Thyroid gland (tissue), 4 donors: ENCODE data around the gene CSF1R. TPM values are rescaled to one million over a fixed set of nuclear protein-coding genes. Genes with fewer than 3 reads are reported as not detected.
A peak's percentile ranks its signal among the peaks of the same experiment; 100 is the strongest.

ENCODE experiments used
- DNase-seq, 2 donors: peaks; one replicate each; pipeline ENCODE4 v3.0.0-alpha.2; 2019
- H3K27ac ChIP-seq, 3 donors: fragments of 200-600 bp; sonication (generic); 1 replicate in 2 of 3; 2 replicates in 1 of 3; pipeline ENCODE4 v1.5.1; 2016 to 2019; ENCODE audit warnings: mild to moderate bottlenecking in 1 of 3, moderate library complexity in 1 of 3
- H3K27me3 ChIP-seq: fragments of 200-600 bp; sonication (generic); one replicate; pipeline ENCODE4 v1.5.1; 2019
- H3K36me3 ChIP-seq, 2 donors: fragments of 200-600 bp; sonication (generic); one replicate each; pipeline ENCODE4 v1.5.1; 2016 to 2019
- H3K4me1 ChIP-seq, 2 donors: fragments of 200-600 bp; sonication (generic); one replicate each; pipeline ENCODE4 v1.5.1; 2017 to 2019
- H3K4me3 ChIP-seq, 3 donors: fragments of 200-600 bp; sonication (generic); replicated peaks in 1 of 3; 1 replicate in 2 of 3; 2 replicates in 1 of 3; pipeline ENCODE4 v1.5.1; 2016; ENCODE audit warnings: mild to moderate bottlenecking in 1 of 3
- H3K9me3 ChIP-seq: fragments of 200-600 bp; sonication (generic); one replicate; pipeline ENCODE4 v1.5.1; 2017
- POLR2A ChIP-seq, 2 donors: fragments of 450-650 bp; IDR thresholded peaks; one replicate each; pipeline ENCODE4 v1.6.1; 2017; ENCODE audit warnings: antibody characterized with exemption in 2 of 2, mild to moderate bottlenecking in 2 of 2, moderate library complexity in 1 of 2
- WGBS, 2 donors: methylation state at CpG; one replicate each; pipeline ENCODE4 v1.1.5; 2017; 5-methylcytosine and 5-hydroxymethylcytosine counted together
- intact Hi-C: fragments of 100-400 bp; cut with DNase I; formaldehyde crosslinking; loops from one replicate; pipeline ENCODE4 v1.15.1; 2023
- total RNA-seq, 4 donors: library from RNA; depleted of rRNA; stranded (reverse); fragments of >200 nt; gene quantifications; one replicate each; pipeline ENCODE4 v1.2.3, GENCODE V29; 2016
- TF ChIP-seq, protein P1 (sequence below), 6 experiments: fragments of 200-600 bp in 3 of 6; fragments of 450-650 bp in 3 of 6; sonication (generic) in 3 of 6; IDR thresholded peaks; one replicate each; pipeline ENCODE4 v1.5.1; 2016 to 2019; ENCODE audit warnings: antibody characterized with exemption in 6 of 6, mild to moderate bottlenecking in 2 of 6, inconsistent platforms in 1 of 6, moderate library complexity in 1 of 6

Gene CSF1R
- total RNA-seq, 4 donors from 2014 or later = 9.1 to 14.1 (median 11.4) TPM

DNA sequence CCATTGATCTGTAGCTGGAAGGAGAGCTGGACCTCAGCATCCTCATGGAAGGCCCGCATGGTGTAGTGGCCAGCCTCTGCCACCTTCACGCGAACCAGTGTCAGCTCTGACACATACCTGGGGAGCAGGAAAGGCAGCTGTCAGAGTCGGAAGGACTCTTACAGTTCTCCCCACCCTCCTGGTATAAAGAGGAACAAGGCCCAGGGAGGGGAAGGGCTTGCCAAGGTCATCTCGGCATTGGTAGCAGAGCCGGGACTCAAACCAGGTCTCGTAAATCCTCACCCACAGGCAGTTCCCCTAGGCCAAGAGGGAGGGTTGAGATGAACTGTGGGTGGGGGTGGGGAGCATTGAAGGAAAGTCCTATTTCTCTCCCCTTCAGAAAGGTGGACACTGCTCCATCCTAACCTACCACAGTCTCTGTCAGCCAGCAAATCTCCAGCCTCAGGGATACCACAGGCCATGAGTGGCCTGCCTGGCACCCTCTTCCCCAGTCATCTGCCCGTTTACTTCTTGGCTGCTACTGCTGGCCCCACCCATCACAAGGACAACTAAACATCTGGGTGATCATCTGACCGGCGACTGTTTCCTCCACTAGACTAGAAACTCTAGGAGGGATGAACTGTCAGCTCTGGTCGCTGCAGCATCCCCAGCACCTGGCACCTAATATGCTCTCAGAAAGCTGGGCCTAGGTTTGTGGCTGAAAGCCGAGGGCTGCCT lies 45.8 kb upstream of the CSF1R start:
- Histone ChIP-seq H3K27ac (no peak overlapping the region), H3K4me3 (no peak overlapping the region), H3K36me3 (no peaks in the 10 kb centered on the region), H3K4me1 (peaks cover 0 to 22% of the 10 kb centered on the region in 2 donors), H3K9me3 (no peaks in the 10 kb centered on the region), H3K27me3 (no peaks in the 10 kb centered on the region)
- 69 to 80% methylated on average over 11 to 12 of the region's 12 CpGs for WGBS, 2 donors
- intact Hi-C loops = loop anchor here (5.0 kb wide), 1 partner anchor 85 kb away; no protein-coding TSS in a partner anchor
- no peak for DNase-seq
- no peak for TF ChIP-seq POLR2A (IDR thresholded peaks at IDR 0.05)
- TF ChIP-seq, protein P1, sequence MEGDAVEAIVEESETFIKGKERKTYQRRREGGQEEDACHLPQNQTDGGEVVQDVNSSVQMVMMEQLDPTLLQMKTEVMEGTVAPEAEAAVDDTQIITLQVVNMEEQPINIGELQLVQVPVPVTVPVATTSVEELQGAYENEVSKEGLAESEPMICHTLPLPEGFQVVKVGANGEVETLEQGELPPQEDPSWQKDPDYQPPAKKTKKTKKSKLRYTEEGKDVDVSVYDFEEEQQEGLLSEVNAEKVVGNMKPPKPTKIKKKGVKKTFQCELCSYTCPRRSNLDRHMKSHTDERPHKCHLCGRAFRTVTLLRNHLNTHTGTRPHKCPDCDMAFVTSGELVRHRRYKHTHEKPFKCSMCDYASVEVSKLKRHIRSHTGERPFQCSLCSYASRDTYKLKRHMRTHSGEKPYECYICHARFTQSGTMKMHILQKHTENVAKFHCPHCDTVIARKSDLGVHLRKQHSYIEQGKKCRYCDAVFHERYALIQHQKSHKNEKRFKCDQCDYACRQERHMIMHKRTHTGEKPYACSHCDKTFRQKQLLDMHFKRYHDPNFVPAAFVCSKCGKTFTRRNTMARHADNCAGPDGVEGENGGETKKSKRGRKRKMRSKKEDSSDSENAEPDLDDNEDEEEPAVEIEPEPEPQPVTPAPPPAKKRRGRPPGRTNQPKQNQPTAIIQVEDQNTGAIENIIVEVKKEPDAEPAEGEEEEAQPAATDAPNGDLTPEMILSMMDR (IDR thresholded peaks at IDR 0.05) = no peak

DNA sequence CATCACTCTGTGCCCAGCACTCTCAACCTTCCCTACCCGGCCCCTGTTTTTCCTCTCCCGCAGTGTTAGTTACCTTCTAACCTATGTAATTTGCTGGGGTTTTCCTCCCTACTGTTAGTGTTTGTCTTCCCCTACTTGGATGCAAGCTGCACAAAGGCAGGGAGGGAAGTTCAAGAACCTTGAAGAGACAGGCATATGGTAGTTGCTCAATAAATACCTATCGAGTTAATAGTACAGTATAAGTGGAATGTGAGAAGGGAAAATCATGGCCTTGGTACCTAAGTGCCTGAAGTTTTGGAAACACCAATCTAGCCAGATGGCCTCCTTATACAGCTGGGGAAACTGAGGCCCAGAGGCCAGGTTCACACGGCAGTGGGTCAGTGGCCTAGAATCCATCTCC lies 45.1 kb upstream of the CSF1R start:
- intact Hi-C loops = loop anchor here (5.0 kb wide), 1 partner anchor 86 kb away; no protein-coding TSS in a partner anchor
- 84 to 90% methylated on average over 4 of the region's 4 CpGs for WGBS, 2 donors
- Histone ChIP-seq H3K27ac (no peak overlapping the region), H3K36me3 (no peaks in the 10 kb centered on the region), H3K4me3 (no peak overlapping the region), H3K4me1 (peaks cover 0 to 15% of the 10 kb centered on the region in 2 donors), H3K27me3 (no peaks in the 10 kb centered on the region), H3K9me3 (no peaks in the 10 kb centered on the region)
- TF ChIP-seq POLR2A (IDR thresholded peaks at IDR 0.05) = no peak
- TF ChIP-seq, protein P1 (IDR thresholded peaks at IDR 0.05) = no peak
- no peak for DNase-seq

DNA sequence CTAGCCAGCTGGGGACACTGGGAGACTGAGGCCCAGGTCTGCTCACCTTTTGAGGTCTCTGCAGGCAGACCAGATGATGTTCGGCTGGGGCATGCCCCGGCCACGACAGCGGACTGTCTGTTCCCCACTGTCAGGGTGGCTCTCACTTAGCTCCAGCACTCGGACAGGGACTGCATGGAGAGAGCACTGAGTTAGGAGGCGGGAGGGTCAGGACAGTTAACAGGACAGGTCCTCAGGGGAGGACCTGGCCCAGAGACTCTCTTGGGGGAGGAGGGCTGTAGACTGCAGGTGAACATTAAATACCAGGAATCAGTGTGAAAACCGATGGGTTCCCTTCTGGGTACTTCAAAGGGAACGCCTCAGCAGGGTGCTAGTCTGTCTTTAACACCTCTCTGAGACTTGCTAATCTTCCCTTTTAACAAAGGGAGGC lies 44.2 kb upstream of the CSF1R start:
- intact Hi-C loops = loop anchor here (5.0 kb wide), 1 partner anchor 87 kb away; no protein-coding TSS in a partner anchor
- no peak for DNase-seq
- no peak overlapping the region for H3K27ac ChIP-seq
- 76 to 85% methylated on average over 4 to 8 of the region's 8 CpGs for WGBS, 2 donors
- H3K27me3 ChIP-seq = no peaks in the 10 kb centered on the region
- H3K4me1 ChIP-seq = peaks cover 0 to 8% of the 10 kb centered on the region in 2 donors
- H3K9me3 ChIP-seq = no peaks in the 10 kb centered on the region
- no peaks in the 10 kb centered on the region for H3K36me3 ChIP-seq
- H3K4me3 ChIP-seq = no peak overlapping the region
- TF ChIP-seq, protein P1 (IDR thresholded peaks at IDR 0.05) = no peak
- TF ChIP-seq POLR2A (IDR thresholded peaks at IDR 0.05) = no peak

DNA sequence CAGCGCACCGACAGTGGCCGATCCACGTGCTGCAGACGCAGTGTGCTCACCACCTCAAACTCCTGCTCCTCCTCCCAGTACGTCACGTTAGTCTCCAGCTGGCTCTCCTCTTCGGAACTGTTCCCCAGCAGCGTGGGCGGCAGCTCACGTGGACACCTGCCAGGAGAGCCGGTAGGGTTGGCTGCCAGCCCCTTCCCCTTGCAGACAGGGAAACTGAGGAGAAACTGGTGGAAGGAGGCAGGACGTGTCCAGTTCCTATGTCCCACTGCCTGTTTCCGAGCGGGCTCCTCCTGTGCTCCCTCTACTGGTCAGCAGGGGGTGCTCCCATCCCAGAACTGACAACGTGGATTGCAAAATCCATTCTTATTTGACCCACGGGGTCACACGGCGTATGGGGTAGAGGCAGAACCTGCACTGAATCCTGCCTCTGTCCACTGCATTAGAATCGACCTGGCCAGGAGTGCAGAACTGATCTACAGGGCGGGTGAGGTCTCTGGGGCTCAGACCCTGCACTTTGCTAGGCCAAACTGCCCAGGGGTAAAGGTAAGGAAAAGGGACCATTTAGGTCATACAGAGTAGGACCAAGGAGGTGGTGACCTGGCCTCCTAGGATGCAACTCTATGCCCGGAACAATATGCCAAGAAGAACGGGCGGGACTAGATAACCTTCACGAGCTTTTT lies 43.6 kb upstream of the CSF1R start:
- no peaks in the 10 kb centered on the region for H3K27me3 ChIP-seq
- peak; percentile 54 to 61 for DNase-seq
- H3K27ac ChIP-seq = no peak overlapping the region
- H3K4me3 ChIP-seq = no peak overlapping the region
- no peaks in the 10 kb centered on the region for H3K9me3 ChIP-seq
- TF ChIP-seq, protein P1 (IDR thresholded peaks at IDR 0.05) = peak; percentile 42 to 86 (median 72)
- no peak for TF ChIP-seq POLR2A (IDR thresholded peaks at IDR 0.05)
- no peaks in the 10 kb centered on the region for H3K36me3 ChIP-seq
- intact Hi-C loops = loop anchor here (5.0 kb wide), 1 partner anchor 87 kb away; no protein-coding TSS in a partner anchor
- 31 to 48% methylated on average over 13 to 14 of the region's 25 CpGs for WGBS, 2 donors
- peaks cover 0 to 6% of the 10 kb centered on the region in 2 donors for H3K4me1 ChIP-seq

DNA sequence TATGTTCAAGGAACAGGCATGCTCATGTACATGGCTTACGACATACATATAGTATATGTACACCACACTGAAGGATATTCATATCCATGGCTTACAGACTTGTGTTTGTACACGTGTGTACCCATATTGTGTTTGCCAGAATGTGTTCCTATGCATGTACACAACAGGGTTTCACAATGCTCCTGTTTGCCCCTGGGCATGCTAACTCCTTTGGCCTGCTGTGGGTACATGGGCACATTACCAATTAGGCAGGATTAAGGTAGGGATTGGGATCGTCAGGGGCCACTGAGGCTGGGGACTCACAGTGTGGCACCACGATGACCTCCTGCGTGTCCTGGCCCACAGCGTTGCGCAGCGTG lies 43.1 kb upstream of the CSF1R start:
- Histone ChIP-seq H3K27ac (no peak overlapping the region), H3K4me1 (peaks cover 0 to 6% of the 10 kb centered on the region in 2 donors), H3K36me3 (no peaks in the 10 kb centered on the region), H3K9me3 (no peaks in the 10 kb centered on the region), H3K4me3 (no peak overlapping the region), H3K27me3 (no peaks in the 10 kb centered on the region)
- intact Hi-C loops = no loop called here
- TF ChIP-seq, protein P1 (IDR thresholded peaks at IDR 0.05) = no peak
- TF ChIP-seq POLR2A (IDR thresholded peaks at IDR 0.05) = no peak
- WGBS, 2 donors = 81% methylated on average over 4 to 8 of the region's 8 CpGs
- no peak for DNase-seq
